Heart right ventricle (tissue), 16 donors: ENCODE data around the gene POU4F1. TPM values are rescaled to one million over a fixed set of nuclear protein-coding genes. Genes with fewer than 3 reads are reported as not detected.

Experiments used
- ATAC-seq, 8 donors: fragments of 200-7000 bp; cut with Tn5 transposase; one replicate each; pipeline ENCODE4 v1.9.1; 2020; ENCODE audit warnings: mild to moderate bottlenecking in 8 of 8, moderate library complexity in 8 of 8, moderate number of reproducible peaks in 1 of 8
- DNase-seq, 2 donors: peaks; one replicate each; pipeline ENCODE4 v3.0.0-alpha.2; 2020
- H3K27ac ChIP-seq, 10 donors: fragments of 200-600 bp; sonication (generic) in 2 of 10; one replicate each; pipeline versions ENCODE4 v1.5.0 to v1.8.0; 2020 to 2022; ENCODE audit warnings: mild to moderate bottlenecking in 3 of 10
- H3K27me3 ChIP-seq, 7 donors: fragments of 200-600 bp; one replicate each; pipeline ENCODE4 v1.8.0; 2021 to 2022; ENCODE audit warnings: mild to moderate bottlenecking in 2 of 7
- H3K36me3 ChIP-seq, 9 donors: fragments of 200-600 bp; sonication (generic) in 1 of 9; one replicate each; pipeline versions ENCODE4 v1.5.0 to v1.8.0; 2020 to 2022; ENCODE audit warnings: mild to moderate bottlenecking in 2 of 9
- H3K4me1 ChIP-seq, 9 donors: fragments of 200-600 bp; sonication (generic) in 1 of 9; one replicate each; pipeline versions ENCODE4 v1.5.0 to v1.8.0; 2020 to 2022; ENCODE audit warnings: mild to moderate bottlenecking in 4 of 9
- H3K4me3 ChIP-seq, 10 donors: fragments of 200-600 bp; sonication (generic) in 2 of 10; one replicate each; pipeline versions ENCODE4 v1.5.0 to v1.8.0; 2020 to 2022; ENCODE audit warnings: mild to moderate bottlenecking in 7 of 10, moderate library complexity in 2 of 10
- H3K9me3 ChIP-seq, 11 donors: fragments of 200-600 bp in 10 of 11; sonication (generic) in 2 of 11; one replicate each; pipeline versions ENCODE4 v1.5.0 to v1.8.0; 2013 to 2022; ENCODE audit warnings: mild to moderate bottlenecking in 2 of 11, control low read depth in 1 of 11, moderate library complexity in 1 of 11
- CTCF ChIP-seq, 9 donors: fragments of 200-600 bp; sonication (generic) in 2 of 9; IDR thresholded peaks; one replicate each; pipeline versions ENCODE4 v1.5.0 to v1.8.0; 2021 to 2022; ENCODE audit warnings: antibody characterized with exemption in 9 of 9, mild to moderate bottlenecking in 5 of 9, moderate library complexity in 1 of 9
- WGBS, 2 donors: extraction: QIAGEN DNeasy Blood & Tissue Kit; methylation state at CpG; one replicate each; pipeline ENCODE4 v1.1.7; 2013; ENCODE audit warnings: inconsistent platforms in 1 of 2; 5-methylcytosine and 5-hydroxymethylcytosine counted together
- intact Hi-C, 10 donors: fragments of 100-400 bp; cut with DNase I; formaldehyde crosslinking; loops; one replicate each; pipeline versions ENCODE4 v1.11.1 to v1.14.2; 2022
- polyA plus RNA-seq, 2 donors: library from polyadenylated mRNA; stranded (reverse); fragments of 200-250 nt; gene quantifications; one replicate each; pipeline ENCODE4 v1.2.3, GENCODE V29; 2013
- total RNA-seq, 10 donors: library from RNA; stranded (reverse); fragmentation: NEBNext Ultra II Directional in 3 of 10; extraction: Animal tissue kit (Norgen Biotek cat#: 25700) in 3 of 10; gene quantifications; one replicate each; pipeline versions ENCODE4 v1.2.1 to v1.2.4, GENCODE V29; 2021 to 2023
- donor health status: Arrhythmogenic right ventricular cardiomyopathy.
- donor health status: ischemic (EF 13 %, LVEDD 7.1; RV severe dilation, severe dysfunction).
- donor health status: healthy with polysubstance abuse.
- donor health status: DM: no; HTN: yes; CAD: no.
- donor health status: DM: no; HTN: no; CAD: no.
- donor health status: ischemic (EF 25% LVEDD 6.9; RV normal size, moderate dysfunction).
- donor health status: ischemic (EF 25% LVEDD 5.7; RV mildly dilated, moderate dysfunction).
- donor health status: healthy.
- donor health status: DM: yes; HTN: yes; CAD: no.
- donor health status: Ischemic cardiomyopathy.
- donor health status: ischemic (EF 35%, LVEDD 5.7; RV mildly dilated, moderate dysfunction).
- donor health status: nonischemic (EF 11% LVEDD 7.7; RV severe dilation, severe dysfunction).
- donor health status: DM: yes; HTN: yes; CAD: no.
- donor health status: PGD.
- donor health status: ischemic (EF 29% LVEDD 5.4; RV normal size, mild dysfunction).
- donor health status: nonischemic (EF 23%, LVEDD 6.1; RV moderate dilation, normal function).

The POU4F1 gene
- total and polyA plus RNA-seq, 12 donors = 0.01 to 0.09 TPM; not detected in 10

- Histone ChIP-seq H3K36me3 (no peaks in the 10 kb centered on the region), H3K27me3 (peaks cover 56 to 96% (median 95%) of the 10 kb centered on the region in 7 donors), H3K4me3 (no peak overlapping the region), H3K9me3 (no peaks in the 10 kb centered on the region), H3K27ac (no peak overlapping the region), H3K4me1 (peaks cover 4 to 53% (median 32%) of the 10 kb centered on the region in 9 donors)
- WGBS, 2 donors = 20 to 24% methylated on average over 13 of the region's 13 CpGs
- TF ChIP-seq CTCF (IDR thresholded peaks at IDR 0.05) = no peak
- ATAC-seq (no peak), DNase-seq (no peak)
- intact Hi-C loops = loop anchor here in 1 of 10 donors (10.0 kb wide), 1 partner anchor 54 kb away; the partner anchor contains the start of gene OBI1
Observed at GRCh38 chr13:78600280-78600883, 3.0 kb downstream of the POU4F1 start.

- Histone ChIP-seq H3K4me3 (no peak overlapping the region), H3K4me1 (peaks cover 4 to 54% (median 32%) of the 10 kb centered on the region in 9 donors), H3K9me3 (no peaks in the 10 kb centered on the region), H3K27ac (no peak overlapping the region), H3K27me3 (peaks cover 62 to 96% (median 95%) of the 10 kb centered on the region in 7 donors), H3K36me3 (no peaks in the 10 kb centered on the region)
- 18 to 28% methylated on average over 6 of the region's 6 CpGs for WGBS, 2 donors
- no peak for TF ChIP-seq CTCF (IDR thresholded peaks at IDR 0.05)
- no peak for DNase-seq
- ATAC-seq = no peak
- intact Hi-C loops = loop anchor here in 1 of 10 donors (10.0 kb wide), 1 partner anchor 55 kb away; the partner anchor contains the start of gene OBI1
Observed at GRCh38 chr13:78599645-78600279, 3.6 kb downstream of the POU4F1 start.

- no peak for DNase-seq
- Histone ChIP-seq H3K4me3 (no peak overlapping the region), H3K9me3 (no peaks in the 10 kb centered on the region), H3K27ac (no peak overlapping the region), H3K4me1 (peaks cover 4 to 53% (median 32%) of the 10 kb centered on the region in 9 donors), H3K27me3 (peaks cover 64 to 96% (median 96%) of the 10 kb centered on the region in 7 donors), H3K36me3 (no peaks in the 10 kb centered on the region)
- intact Hi-C loops = no loop called here
- no peak for ATAC-seq
- TF ChIP-seq CTCF (IDR thresholded peaks at IDR 0.05) = no peak
- 16 to 35% methylated on average over 5 of the region's 5 CpGs for WGBS, 2 donors
Observed at GRCh38 chr13:78598966-78599644, 4.2 kb downstream of the POU4F1 start.

DNA sequence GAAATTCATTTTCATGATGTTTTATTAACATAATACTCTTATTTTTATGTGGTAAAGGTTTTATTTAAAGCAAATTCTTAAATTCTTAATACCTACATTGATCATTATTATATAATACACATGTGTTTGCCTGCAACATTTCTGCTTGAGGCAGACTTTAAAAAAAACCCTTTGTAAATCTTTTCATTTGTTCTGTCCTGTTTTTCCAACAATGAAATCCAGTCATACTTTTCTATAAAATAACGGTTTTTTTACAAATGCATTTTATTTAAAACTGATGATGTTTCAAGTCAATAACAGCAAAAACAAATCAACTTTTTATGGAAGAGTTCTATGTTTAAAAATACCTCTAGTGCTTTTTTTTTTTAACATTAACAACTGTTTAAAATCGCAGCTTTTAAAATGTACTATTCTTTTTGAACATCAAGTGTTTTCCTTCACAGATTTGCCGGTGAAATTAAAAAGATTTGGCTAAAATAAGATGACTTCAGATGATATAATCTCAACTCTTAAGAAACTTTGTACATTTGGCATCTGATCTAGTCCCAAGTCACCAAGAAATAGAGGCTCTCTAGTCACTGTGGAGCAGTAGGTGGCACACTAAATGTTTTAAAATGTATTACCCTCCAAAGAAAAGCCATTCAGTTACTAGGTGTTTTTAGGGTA, 5.1 kb downstream of the POU4F1 start:
- peaks cover 58 to 96% (median 96%) of the 10 kb centered on the region in 7 donors for H3K27me3 ChIP-seq
- no peaks in the 10 kb centered on the region for H3K9me3 ChIP-seq
- ATAC-seq (no peak), DNase-seq (no peak)
- H3K27ac ChIP-seq = no peak overlapping the region
- WGBS, 2 donors = 15 to 21% methylated on average over 3 of the region's 3 CpGs
- H3K36me3 ChIP-seq = no peaks in the 10 kb centered on the region
- H3K4me1 ChIP-seq = peaks cover 4 to 44% (median 29%) of the 10 kb centered on the region in 9 donors
- H3K4me3 ChIP-seq = no peak overlapping the region
- intact Hi-C loops = no loop called here
- TF ChIP-seq CTCF (IDR thresholded peaks at IDR 0.05) = no peak
